HG02885 (cell line): ENCODE results near the gene SORBS1.
"Not testable (repeated sequence)": the region's sequence is repeated elsewhere in the genome, so short reads cannot be mapped to it uniquely, and the experiment has no call there.

Experiments used
- ATAC-seq: cut with Tn5 transposase; IDR thresholded peaks from one replicate; pipeline ENCODE4 v1.9.1; 2021; ENCODE audit warnings: mild to moderate bottlenecking; ENCODE audit not compliant: unreplicated experiment, poor library complexity

The SORBS1 gene

GRCh38 chr10:95373660-95374059 lies 187.5 kb downstream of the SORBS1 start:
- ATAC-seq: no peak

DNA sequence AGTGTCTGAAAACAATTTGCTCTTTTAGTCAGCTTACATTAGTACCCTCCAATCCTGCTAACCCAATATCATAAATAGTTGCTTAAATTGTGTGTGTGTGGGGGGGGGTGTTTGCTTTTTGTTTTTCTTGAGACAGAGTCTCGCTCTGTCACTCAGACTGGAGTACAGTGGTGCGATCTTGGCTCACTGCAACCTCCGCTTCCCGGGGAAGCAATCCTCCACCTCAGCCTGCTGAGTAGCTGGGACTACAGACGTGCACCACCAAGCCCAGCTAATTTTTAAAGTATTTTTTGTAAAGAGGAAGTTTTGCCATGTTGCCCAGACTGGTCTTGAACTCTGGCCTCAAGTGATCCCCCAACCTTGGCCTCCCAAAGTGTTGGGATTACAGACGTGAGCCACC lies 196.8 kb downstream of the SORBS1 start:
- no peak for ATAC-seq

DNA sequence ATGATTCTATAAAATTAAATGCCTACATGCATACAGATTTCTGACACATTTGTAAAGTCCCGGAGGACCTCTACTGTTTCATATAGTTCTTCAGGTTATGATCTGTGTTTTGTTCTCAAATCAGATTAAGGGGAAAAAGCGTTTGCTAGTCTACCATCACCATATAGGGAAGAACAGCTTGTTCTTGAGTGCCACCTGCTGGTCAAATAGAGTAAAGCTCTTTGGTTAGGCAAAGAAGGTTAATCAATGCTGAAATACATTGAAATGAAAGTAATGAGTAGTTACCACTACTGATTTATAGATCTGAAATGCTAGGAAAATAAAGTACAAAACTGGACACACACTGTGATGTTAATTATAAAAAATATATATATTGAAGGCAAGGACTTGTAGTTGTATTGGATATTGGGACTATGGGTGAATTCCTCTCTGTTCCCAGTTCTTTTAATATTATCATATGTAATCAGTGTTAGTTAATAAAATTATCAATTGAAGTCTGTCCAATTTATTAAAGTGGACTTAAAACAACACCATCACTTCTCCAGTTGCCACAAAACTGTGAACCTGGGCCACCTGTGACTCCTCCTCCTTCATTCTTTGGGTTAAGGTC lies 197.8 kb downstream of the SORBS1 start:
- ATAC-seq: peak; percentile 73

DNA sequence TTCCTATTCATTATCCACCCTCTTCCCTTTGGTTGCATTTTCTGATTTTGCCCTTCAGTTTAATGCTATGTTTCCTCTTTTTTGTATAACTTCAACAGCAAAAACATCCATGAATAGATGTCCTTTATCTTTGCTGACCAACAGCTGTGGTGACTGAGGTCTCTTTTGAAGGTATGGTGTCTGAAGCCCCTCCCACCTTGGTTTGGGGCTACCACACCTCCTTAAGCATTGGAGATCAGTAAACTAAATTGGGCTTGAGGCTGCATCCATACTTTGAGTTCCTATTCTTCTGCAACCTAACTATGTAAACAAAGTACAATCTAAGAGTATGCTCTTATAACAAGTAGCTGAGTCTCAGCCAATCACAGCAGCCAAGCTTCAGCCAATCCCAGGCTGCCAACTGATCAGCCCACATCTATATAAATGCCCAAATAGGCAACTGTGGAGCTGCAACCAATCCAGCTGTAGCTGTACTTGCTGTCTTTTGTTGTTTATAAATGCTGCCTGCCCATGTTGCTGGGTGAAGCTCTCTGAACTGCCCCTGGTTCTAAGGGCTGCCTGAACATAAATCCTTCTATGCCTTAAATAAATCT lies 201.0 kb downstream of the SORBS1 start:
- no peak for ATAC-seq

GRCh38 chr10:95359466-95359865 lies 201.7 kb downstream of the SORBS1 start:
- ATAC-seq: no peak

DNA sequence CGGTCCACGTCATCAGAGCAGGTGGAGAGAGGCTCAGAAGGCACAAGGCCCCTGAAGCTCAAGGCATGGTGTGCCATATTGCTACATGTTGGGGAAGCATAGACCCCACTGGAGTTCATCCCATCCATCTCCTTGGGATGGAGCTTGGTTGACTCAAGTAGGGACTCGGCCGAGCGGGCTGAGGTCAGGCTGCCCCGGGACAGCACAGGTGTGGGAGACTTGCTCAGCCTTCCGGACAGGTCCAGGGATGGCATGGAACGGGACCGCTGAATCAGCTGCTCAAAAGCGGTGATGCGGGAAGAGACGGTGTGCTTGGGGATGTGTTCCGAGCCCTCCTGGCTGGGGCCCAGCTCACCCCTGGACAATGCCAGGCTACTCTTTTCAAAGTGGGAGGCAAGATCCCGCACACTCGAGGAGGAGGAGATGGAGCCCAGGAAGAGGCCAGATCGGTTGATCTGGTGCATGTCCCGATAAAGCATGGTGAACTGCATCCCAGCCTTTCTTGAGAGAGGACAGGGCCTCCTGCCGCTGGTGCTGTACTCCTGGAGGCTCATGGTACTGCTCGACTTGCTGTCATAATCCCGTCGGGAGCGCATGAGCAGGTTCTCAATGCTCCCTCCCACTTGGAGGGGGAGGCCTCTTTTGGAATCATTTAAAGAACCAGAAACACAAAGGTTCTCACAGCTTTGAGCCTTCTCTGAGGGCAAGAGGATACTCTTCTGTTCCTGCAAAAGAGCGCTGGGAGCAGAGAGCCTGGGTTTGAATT lies 204.8 kb downstream of the SORBS1 start:
- no peak for ATAC-seq

DNA sequence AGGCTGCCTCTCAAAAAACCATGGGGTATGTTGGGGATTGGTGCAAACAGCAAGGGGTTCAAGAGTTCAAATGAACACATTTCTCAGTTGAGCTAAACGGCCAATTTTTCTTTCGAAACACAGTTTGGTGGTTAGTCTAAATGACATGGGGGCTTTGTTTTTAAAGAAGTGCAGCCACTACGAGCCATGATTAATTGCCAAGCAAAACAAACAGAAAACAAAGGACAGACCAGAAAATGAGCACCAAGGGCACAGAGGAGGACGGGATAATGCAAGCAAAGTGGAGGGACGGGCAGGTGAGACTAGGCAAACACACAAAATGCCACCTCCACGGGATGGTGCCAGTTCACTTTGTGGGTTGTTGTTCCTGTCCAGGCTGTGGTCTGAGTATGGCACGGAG lies 205.9 kb downstream of the SORBS1 start:
- no peak for ATAC-seq

- ATAC-seq: no peak
These were observed 207.1 kb downstream of the SORBS1 start for GRCh38 chr10:95354110-95354509.

DNA sequence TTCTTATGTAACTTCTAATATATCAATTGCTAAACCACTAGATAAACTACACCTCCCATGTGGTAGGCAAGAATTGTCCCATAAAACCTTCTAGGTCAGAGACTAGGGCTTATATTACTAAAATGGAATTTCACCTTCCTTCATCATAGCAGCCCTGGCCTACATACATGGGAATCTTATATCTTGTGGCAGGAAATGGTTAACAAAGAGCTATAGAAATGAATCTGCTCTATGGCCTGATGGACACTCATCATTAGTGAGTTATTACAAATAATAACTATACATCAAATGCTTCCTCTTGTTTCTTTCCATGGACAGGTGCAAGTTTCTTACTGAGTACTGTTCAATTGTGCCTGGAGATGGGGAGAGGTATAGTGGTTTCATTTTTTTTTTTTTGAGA lies 208.0 kb downstream of the SORBS1 start:
- no peak for ATAC-seq

- no peak for ATAC-seq
These were observed 208.5 kb downstream of the SORBS1 start for GRCh38 chr10:95352684-95353083.

DNA sequence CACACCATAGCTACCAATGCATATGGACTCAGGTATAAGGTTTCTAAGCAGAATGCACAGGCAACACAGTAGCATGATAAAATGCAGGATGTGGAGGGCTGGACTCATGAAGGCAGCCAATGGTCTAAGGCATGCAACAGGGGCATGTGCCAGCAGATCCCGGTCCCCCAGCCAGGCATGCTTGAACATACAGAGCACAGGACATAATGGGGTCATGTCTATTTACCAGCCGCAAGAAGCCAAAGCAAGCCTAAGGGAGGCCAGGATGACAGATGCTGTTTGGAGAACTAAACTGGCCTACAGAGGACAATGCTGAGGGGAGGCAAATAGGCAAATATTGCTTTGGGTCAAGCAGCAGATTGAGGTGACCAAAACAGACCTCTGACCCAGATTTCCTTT lies 210.3 kb downstream of the SORBS1 start:
- ATAC-seq: no peak

- no peak for ATAC-seq
These were observed 210.8 kb downstream of the SORBS1 start for GRCh38 chr10:95350219-95350829.

GRCh38 chr10:95347402-95347766 lies 213.8 kb downstream of the SORBS1 start:
- ATAC-seq: not testable (repeated sequence)

- no peak for ATAC-seq
These were observed 214.3 kb downstream of the SORBS1 start for GRCh38 chr10:95346715-95347401.

DNA sequence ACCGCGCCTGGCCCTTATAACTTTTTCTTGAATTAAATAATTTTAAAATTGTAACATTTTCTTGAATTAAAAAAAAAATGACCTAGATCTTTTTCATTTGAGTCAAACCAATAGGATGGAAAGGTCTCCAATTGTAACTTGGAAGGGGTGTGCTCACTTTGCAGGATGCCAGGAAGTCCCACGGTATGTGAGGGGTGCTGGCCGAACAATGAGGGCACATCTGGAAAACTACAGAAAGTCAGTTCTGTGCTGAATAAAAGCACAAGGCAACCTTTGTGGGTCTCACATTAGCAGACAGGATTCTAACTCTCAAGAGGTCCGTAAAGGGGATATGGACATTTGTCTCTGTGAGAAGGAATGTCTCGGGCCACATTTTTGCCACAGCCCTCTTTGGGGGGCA lies 217.6 kb downstream of the SORBS1 start:
- no peak for ATAC-seq

- no peak for ATAC-seq
These were observed 219.4 kb downstream of the SORBS1 start for GRCh38 chr10:95341716-95342130.

DNA sequence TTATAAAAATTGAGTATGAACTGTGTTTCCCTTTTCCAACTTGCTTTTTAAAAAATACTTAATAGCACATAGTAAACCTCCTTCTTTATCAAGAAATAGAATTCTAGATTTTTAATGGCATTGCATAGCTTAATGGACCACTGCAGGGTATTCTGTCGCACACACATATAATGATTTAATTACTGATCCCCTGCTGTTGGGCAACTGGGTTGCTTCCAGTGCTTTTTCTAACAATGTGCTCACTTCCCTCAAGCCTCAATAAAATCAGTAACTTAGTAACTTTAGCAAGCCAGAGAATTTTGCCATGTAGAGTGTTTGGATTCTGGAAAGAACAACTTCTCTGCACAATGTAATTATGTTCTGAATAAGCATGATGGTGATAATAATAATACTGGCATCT lies 221.3 kb downstream of the SORBS1 start:
- ATAC-seq: no peak

DNA sequence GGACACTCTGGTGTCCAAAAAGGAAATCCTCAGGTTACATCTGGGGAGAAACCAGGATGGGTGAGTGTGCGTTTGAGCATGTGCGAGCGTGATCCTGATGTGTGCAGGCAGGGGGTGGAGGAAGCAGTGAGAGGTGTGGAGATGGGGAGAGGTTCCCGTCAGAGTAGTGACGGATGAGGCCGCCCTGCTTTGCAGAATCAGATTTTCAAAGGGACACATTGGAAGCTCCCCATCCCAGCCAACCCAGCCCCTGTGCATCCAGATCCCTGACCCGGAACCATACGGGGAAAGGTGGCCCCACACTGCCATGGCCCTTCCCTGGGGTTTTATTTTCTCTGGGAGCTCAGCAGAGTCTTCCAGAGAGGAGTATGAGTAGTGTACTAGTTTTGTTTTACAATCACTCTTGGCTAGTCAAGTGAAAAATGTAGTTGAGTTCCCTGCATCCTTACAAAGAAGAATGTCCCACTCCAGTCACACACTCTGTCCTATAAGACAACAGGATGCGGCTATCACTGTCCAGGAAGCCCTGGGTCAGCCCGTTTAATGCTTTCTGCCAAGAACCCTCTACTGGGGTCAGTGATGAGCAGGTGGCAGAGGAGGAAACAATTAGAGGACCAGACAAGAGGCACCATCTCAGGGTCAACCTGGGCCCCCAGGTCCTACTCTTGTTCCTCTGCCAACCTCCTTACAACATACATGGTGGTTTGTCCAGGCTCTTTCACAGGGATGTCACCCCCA lies 223.6 kb downstream of the SORBS1 start:
- no peak for ATAC-seq

DNA sequence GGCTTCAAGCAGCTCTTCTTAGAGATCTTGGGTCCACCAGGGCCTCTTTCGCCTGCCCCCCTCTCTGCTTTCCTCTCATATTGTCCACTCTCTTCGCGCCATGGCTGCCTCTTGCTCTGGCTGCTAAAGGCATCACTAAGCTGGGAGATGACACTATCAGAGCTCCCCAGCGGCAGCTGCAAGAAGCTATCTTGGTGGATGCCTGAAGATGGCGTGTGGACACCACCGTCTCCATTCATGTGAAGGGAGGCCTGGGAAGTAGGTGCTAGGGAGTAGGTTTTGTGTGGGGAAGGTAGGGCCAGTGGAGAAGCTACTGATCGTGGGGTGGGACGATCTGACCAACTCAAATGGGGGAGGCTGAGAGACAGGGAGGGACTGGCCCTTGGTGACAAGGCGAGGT lies 224.5 kb downstream of the SORBS1 start:
- ATAC-seq: no peak
